Measurements from ENCODE around the gene SLC37A1. TPM values are rescaled to one million over a fixed set of nuclear protein-coding genes. Genes with fewer than 3 reads are reported as not detected.

The SLC37A1 gene
- total and polyA plus RNA-seq, 12 donors, result 1.8 to 13.2 (median 5.5) TPM

- 78 to 81% methylated on average over 4 of the region's 4 CpGs for WGBS, 2 donors
- TF ChIP-seq CTCF (IDR thresholded peaks at IDR 0.05), result no peak
- no peaks in the 10 kb centered on the region for H3K36me3 ChIP-seq
- intact Hi-C loops (cut with DNase I), result loop anchor here in 4 of 10 donors (5.0 to 10.0 kb wide), 3 partner anchors 55 to 233 kb away; partner anchors contain the start of gene PDE9A (in 2 of the 4)
- no peak for ATAC-seq
- DNase-seq, result no peak
- H3K27ac ChIP-seq, result no peak overlapping the region
- no peaks in the 10 kb centered on the region for H3K4me1 ChIP-seq
- H3K27me3 ChIP-seq, result peaks cover 0 to 30% (median 7%) of the 10 kb centered on the region in 7 donors
- peaks cover 0 to 20% (median 3%) of the 10 kb centered on the region in 11 donors for H3K9me3 ChIP-seq
- no peak overlapping the region for H3K4me3 ChIP-seq
Observed at GRCh38 chr21:42599486-42599885, 85.8 kb downstream of the SLC37A1 start.

GRCh38 chr21:42599962-42600361, 86.3 kb downstream of the SLC37A1 start:
- intact Hi-C loops (cut with DNase I), result loop anchor here in 5 of 10 donors (5.0 to 10.0 kb wide), 4 partner anchors 42 to 232 kb away; partner anchors contain the start of gene PDE9A (in 2 of the 5)
- no peaks in the 10 kb centered on the region for H3K36me3 ChIP-seq
- H3K9me3 ChIP-seq, result peaks cover 0 to 25% (median 6%) of the 10 kb centered on the region in 11 donors
- DNase-seq (no peak), ATAC-seq (no peak)
- H3K4me1 ChIP-seq, result no peaks in the 10 kb centered on the region
- no peak overlapping the region for H3K4me3 ChIP-seq
- H3K27ac ChIP-seq, result no peak overlapping the region
- no peak for TF ChIP-seq CTCF (IDR thresholded peaks at IDR 0.05)
- H3K27me3 ChIP-seq, result peaks cover 0 to 28% (median 5%) of the 10 kb centered on the region in 7 donors
- WGBS, 2 donors, result 78 to 85% methylated on average over 8 of the region's 8 CpGs

GRCh38 chr21:42601656-42602055, 88.0 kb downstream of the SLC37A1 start:
- ATAC-seq (no peak), DNase-seq (no peak)
- WGBS, 2 donors, result 72 to 85% methylated on average over 4 of the region's 4 CpGs
- intact Hi-C loops (cut with DNase I), result loop anchor here in 1 of 10 donors (5.0 kb wide), 1 partner anchor 41 kb away; no protein-coding TSS in a partner anchor
- Histone ChIP-seq H3K9me3 (peaks cover 0 to 42% (median 12%) of the 10 kb centered on the region in 11 donors), H3K4me1 (no peaks in the 10 kb centered on the region), H3K36me3 (no peaks in the 10 kb centered on the region), H3K27ac (no peak overlapping the region), H3K4me3 (no peak overlapping the region), H3K27me3 (peaks cover 0 to 25% (median 4%) of the 10 kb centered on the region in 7 donors)
- TF ChIP-seq CTCF (IDR thresholded peaks at IDR 0.05), result no peak

GRCh38 chr21:42607102-42607501, 93.5 kb downstream of the SLC37A1 start:
- ATAC-seq, result no peak
- intact Hi-C loops (cut with DNase I), result no loop called here
- Histone ChIP-seq H3K4me1 (no peaks in the 10 kb centered on the region), H3K27ac (no peak overlapping the region), H3K4me3 (no peak overlapping the region), H3K27me3 (peaks cover 0 to 16% (median 0%) of the 10 kb centered on the region in 7 donors), H3K9me3 (peaks cover 0 to 44% (median 17%) of the 10 kb centered on the region in 11 donors), H3K36me3 (no peaks in the 10 kb centered on the region)
- no peak for TF ChIP-seq CTCF (IDR thresholded peaks at IDR 0.05)
- no peak for DNase-seq
- WGBS, 2 donors, result 69 to 72% methylated on average over 4 of the region's 4 CpGs
